GM21447 (cell line): ENCODE measurements around the gene LY6G6D.

Experiments
- ATAC-seq: cut with Tn5 transposase; IDR thresholded peaks from one replicate; pipeline ENCODE4 v1.9.1; 2021; ENCODE audit not compliant: unreplicated experiment

Gene LY6G6D

GRCh38 chr6:31733734-31734133 is 18.6 kb downstream of the LY6G6D start:
- ATAC-seq = no peak

GRCh38 chr6:31734247-31734820 is 19.2 kb downstream of the LY6G6D start:
- no peak for ATAC-seq

GRCh38 chr6:31734821-31735406 is 19.8 kb downstream of the LY6G6D start:
- ATAC-seq = peak; percentile 21

- ATAC-seq = no peak
These were observed 21.0 kb downstream of the LY6G6D start, which contains the start of gene CLIC1 for GRCh38 chr6:31736021-31736767. TSS of gene CLIC1 (minus strand) at chr6:31736530. CDS start at chr6:31736300, 230 bp downstream.

GRCh38 chr6:31736768-31737314 is 21.7 kb downstream of the LY6G6D start:
- no peak for ATAC-seq

- no peak for ATAC-seq
These were observed 22.3 kb downstream of the LY6G6D start for GRCh38 chr6:31737315-31737990.

- ATAC-seq = peak; percentile 20
These were observed 23.1 kb downstream of the LY6G6D start for GRCh38 chr6:31737991-31738979.

- peak; percentile 58 for ATAC-seq
These were observed 24.7 kb downstream of the LY6G6D start, which contains the start of gene MSH5 for GRCh38 chr6:31739639-31740396. TSS of gene MSH5 (plus strand) at chr6:31740005. CDS start at chr6:31740467, 462 bp downstream.

- ATAC-seq = no peak
These were observed 25.5 kb downstream of the LY6G6D start for GRCh38 chr6:31740397-31741223.

GRCh38 chr6:31741815-31742214 is 26.7 kb downstream of the LY6G6D start:
- no peak for ATAC-seq

- ATAC-seq = no peak
These were observed 27.7 kb downstream of the LY6G6D start for GRCh38 chr6:31742894-31743293.

- no peak for ATAC-seq
These were observed 29.3 kb downstream of the LY6G6D start for GRCh38 chr6:31744422-31744821.

- no peak for ATAC-seq
These were observed 34.3 kb downstream of the LY6G6D start for GRCh38 chr6:31749301-31750036.

- no peak for ATAC-seq
These were observed 35.4 kb downstream of the LY6G6D start for GRCh38 chr6:31750411-31751022.

GRCh38 chr6:31752739-31753319 is 37.7 kb downstream of the LY6G6D start:
- ATAC-seq = no peak

- ATAC-seq = no peak
These were observed 43.1 kb downstream of the LY6G6D start for GRCh38 chr6:31758281-31758680.

- ATAC-seq = no peak
These were observed 45.6 kb downstream of the LY6G6D start for GRCh38 chr6:31760790-31761189.
